Skeletal muscle tissue (tissue), 5 donors: ENCODE results near the gene NDUFB5. TPM values are rescaled to one million over a fixed set of nuclear protein-coding genes. Genes with fewer than 3 reads are reported as not detected.

Source experiments
- H3K27ac ChIP-seq: one replicate; pipeline ENCODE4 v1.7.0; 2013; ENCODE audit warnings: mild to moderate bottlenecking, low read depth, low read length, inconsistent platforms
- H3K27me3 ChIP-seq, 3 donors: one replicate each; pipeline ENCODE4 v1.7.0; 2013; ENCODE audit warnings: low read length in 3 of 3; ENCODE audit not compliant: control insufficient read depth in 3 of 3, insufficient read depth in 3 of 3
- H3K36me3 ChIP-seq, 3 donors: one replicate each; pipeline ENCODE4 v1.7.0; 2013; ENCODE audit warnings: low read length in 3 of 3; ENCODE audit not compliant: control insufficient read depth in 3 of 3, insufficient read depth in 3 of 3
- H3K4me1 ChIP-seq, 3 donors: one replicate each; pipeline ENCODE4 v1.7.0; 2013; ENCODE audit warnings: low read length in 3 of 3, mild to moderate bottlenecking in 3 of 3; ENCODE audit not compliant: control insufficient read depth in 3 of 3, insufficient read depth in 3 of 3
- H3K4me3 ChIP-seq, 3 donors: one replicate each; pipeline ENCODE4 v1.7.0; 2013; ENCODE audit warnings: low read length in 3 of 3
- H3K9ac ChIP-seq, 3 donors: one replicate each; pipeline ENCODE4 v1.7.0; 2013; ENCODE audit warnings: low read length in 3 of 3, mild to moderate bottlenecking in 3 of 3, moderate library complexity in 2 of 3, low read depth in 1 of 3
- H3K9me3 ChIP-seq, 3 donors: one replicate each; pipeline ENCODE4 v1.7.0; 2013; ENCODE audit warnings: low read length in 3 of 3; ENCODE audit not compliant: control insufficient read depth in 3 of 3
- small RNA-seq: library from RNA; depleted of rRNA; stranded (forward); fragments of <200 nt; gene quantifications from one replicate; pipeline ENCODE3, GENCODE V24; 2014
- total RNA-seq: library from RNA; depleted of rRNA; stranded (reverse); fragments of >200 nt; gene quantifications from one replicate; pipeline ENCODE4 v1.2.3, GENCODE V29; 2014
- donor health status: Osteomylitis.

The NDUFB5 gene
- total RNA-seq, 1 donor from 2014 or later: 288 TPM

DNA sequence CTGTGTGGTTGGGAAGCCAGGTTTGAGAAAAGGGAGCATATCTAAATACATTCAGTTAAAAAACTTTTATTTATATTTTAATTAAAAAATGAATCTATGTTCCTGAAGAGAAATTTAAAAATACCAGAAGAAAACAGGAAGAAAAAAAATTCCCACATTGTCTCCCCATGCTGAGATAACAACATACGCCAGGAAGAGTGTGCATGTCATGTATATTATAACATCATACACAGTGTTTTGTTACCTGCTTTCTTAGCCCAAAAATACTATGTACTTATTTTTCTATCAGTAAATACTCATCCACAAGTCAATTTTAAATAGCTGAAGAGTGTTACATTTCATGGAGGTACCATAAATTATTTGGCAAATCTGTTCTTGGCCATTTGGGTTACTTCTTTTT is 66.7 kb downstream of the NDUFB5 start:
- Histone ChIP-seq H3K27me3 (no peaks in the 10 kb centered on the region), H3K36me3 (peaks cover 0 to 2% (median 0%) of the 10 kb centered on the region in 3 donors), H3K4me3 (peak overlapping the region in 1 of 3 donors; percentile 48), H3K4me1 (peaks cover 39 to 50% (median 47%) of the 10 kb centered on the region in 3 donors), H3K27ac (peak overlapping the region; percentile 76), H3K9me3 (no peaks in the 10 kb centered on the region), H3K9ac (peak overlapping the region in 1 of 3 donors; percentile 34)

DNA sequence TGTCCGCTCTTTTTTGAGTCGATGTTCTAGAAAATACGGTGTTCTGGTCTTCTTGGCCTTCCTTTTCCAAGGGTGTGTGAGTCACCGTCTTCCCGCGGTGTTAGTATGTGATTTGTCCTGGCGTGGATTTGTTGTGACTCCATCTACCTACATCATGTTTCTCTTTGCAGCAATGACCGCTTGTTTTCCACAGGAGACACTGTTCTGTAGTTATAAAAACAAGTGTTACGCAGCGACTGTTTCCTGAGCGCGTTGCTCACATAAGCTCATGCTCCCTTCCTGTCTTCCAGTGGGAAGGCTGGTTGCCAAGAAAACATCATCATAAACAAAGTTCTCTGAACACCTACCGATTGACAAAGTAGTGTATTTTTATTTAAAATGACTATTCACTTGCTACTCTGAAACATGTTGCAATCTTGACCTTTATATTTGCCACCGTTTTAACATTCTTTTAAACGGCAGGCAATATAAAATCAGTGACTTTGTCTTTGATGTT is 67.2 kb downstream of the NDUFB5 start:
- peaks cover 34 to 45% (median 45%) of the 10 kb centered on the region in 3 donors for H3K4me1 ChIP-seq
- peak overlapping the region; percentile 22 to 34 (median 27) for H3K9ac ChIP-seq
- peak overlapping the region in 1 of 3 donors; percentile 48 for H3K4me3 ChIP-seq
- H3K27me3 ChIP-seq: no peaks in the 10 kb centered on the region
- H3K9me3 ChIP-seq: no peaks in the 10 kb centered on the region
- H3K36me3 ChIP-seq: peaks cover 0 to 2% (median 0%) of the 10 kb centered on the region in 3 donors
- H3K27ac ChIP-seq: peak overlapping the region; percentile 76

DNA sequence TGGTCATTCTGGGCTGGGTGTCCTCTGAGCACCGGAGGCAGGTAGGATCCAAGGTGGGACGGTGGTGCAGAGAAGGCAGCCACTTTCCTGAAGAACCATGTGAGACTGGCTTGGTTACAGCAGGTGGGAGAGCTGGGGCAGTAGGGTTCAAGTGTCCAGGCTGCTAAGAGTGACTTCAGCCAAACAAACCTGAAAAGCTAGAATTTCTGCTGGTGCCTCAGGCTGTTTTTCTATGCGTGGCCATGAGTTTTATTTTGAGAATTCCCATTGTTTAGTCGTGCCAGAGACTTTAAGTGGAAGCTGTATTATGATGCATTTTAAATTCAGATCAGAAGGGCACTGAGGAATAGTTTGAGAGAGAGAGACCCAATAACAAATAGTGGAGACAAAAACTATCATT is 68.3 kb downstream of the NDUFB5 start:
- peak overlapping the region; percentile 76 for H3K27ac ChIP-seq
- no peaks in the 10 kb centered on the region for H3K9me3 ChIP-seq
- H3K9ac ChIP-seq: peak overlapping the region in 1 of 3 donors; percentile 39
- H3K4me3 ChIP-seq: no peak overlapping the region
- no peaks in the 10 kb centered on the region for H3K27me3 ChIP-seq
- H3K4me1 ChIP-seq: peaks cover 24 to 37% (median 36%) of the 10 kb centered on the region in 3 donors
- H3K36me3 ChIP-seq: peaks cover 0 to 2% (median 0%) of the 10 kb centered on the region in 3 donors

DNA sequence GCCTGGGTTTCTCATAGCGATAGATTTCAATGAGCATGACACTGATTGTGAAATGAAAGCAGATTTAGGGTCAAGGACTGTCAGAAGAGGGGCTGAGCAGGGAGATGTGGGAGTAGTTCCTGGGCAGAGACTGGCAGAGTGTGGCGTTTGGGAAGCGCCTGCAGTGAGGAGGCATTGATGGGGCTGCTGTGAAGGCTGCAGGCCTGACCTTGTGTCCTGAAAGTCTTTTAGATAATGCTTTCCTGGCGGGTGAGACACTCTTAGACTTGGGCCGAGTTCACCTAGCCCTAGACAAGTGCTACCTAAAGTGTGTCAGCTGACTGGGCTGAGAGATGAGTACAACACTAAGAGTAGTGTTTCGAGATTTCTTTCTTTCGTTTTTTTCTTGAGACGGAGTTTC is 68.9 kb downstream of the NDUFB5 start:
- Histone ChIP-seq H3K4me1 (peaks cover 20 to 32% (median 30%) of the 10 kb centered on the region in 3 donors), H3K9ac (no peak overlapping the region)

DNA sequence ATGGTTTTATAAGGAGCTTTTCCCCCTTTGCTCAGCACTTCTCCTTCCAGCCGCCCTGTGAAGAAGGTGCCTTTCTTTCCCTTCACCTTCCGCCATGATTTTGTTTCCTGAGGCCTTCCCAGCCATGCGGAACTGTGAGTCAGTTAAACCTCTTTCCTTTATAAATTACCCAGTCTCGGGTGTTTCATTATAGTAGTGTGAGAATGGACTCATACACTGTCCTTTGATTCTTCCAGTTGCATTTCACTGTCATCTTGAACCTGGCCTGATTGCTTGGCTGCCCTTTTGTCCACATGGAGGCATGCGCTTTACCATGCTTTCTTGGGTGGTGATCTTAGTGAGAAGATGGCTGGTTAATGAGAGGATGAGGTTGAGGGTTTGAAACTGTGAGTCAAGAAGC is 71.5 kb downstream of the NDUFB5 start:
- Histone ChIP-seq H3K4me1 (peaks cover 17 to 29% (median 21%) of the 10 kb centered on the region in 3 donors), H3K4me3 (no peak overlapping the region), H3K27ac (peak overlapping the region; percentile 36), H3K27me3 (no peaks in the 10 kb centered on the region), H3K9me3 (no peaks in the 10 kb centered on the region), H3K9ac (no peak overlapping the region), H3K36me3 (no peaks in the 10 kb centered on the region)

More for the DNA sequence above, 68.9 kb downstream of the NDUFB5 start:
- H3K9me3 ChIP-seq: no peaks in the 10 kb centered on the region
- peaks cover 0 to 2% (median 0%) of the 10 kb centered on the region in 3 donors for H3K36me3 ChIP-seq
- no peaks in the 10 kb centered on the region for H3K27me3 ChIP-seq
- peak overlapping the region; percentile 76 for H3K27ac ChIP-seq
- H3K4me3 ChIP-seq: no peak overlapping the region

Small RNAs within 50 kb of the gene (small RNA-seq; reads per million reads assigned to genes)
- gene AC090425.1 (not detected), gene RF01210 (not detected)

Other genes starting within 250 kb of the NDUFB5 start
- gene GNB4, start 153.3 kb upstream of the NDUFB5 start, total RNA-seq: 60.5 TPM
- 40.7 TPM for gene ACTL6A, start 41.9 kb upstream of the NDUFB5 start, total RNA-seq
- gene MRPL47, start 156 bp upstream of the NDUFB5 start, total RNA-seq: 25.1 TPM
- 26.1 TPM for gene USP13, start 48.2 kb downstream of the NDUFB5 start, total RNA-seq